Liver (tissue), 3 donors: Measurements from ENCODE around the gene OR4E2.
"Not testable (repeated sequence)": the region's sequence is repeated elsewhere in the genome, so short reads cannot be mapped to it uniquely, and the experiment has no call there.

Experiments
- ATF3 ChIP-seq: IDR thresholded peaks from 2 replicates; pipeline ENCODE4 v1.6.1; 2016; ENCODE audit warnings: antibody characterized with exemption
- CTCF ChIP-seq: fragments of 150-350 bp; IDR thresholded peaks from 2 replicates; pipeline ENCODE4 v1.5.1; 2017; ENCODE audit warnings: improper control_type of control experiment, low read depth, low read length; ENCODE audit not compliant: missing input control
- JUND ChIP-seq, 2 donors: IDR thresholded peaks; 2 replicates each; pipeline ENCODE4 v1.6.1; 2016; ENCODE audit warnings: antibody characterized with exemption in 2 of 2
- RAD21 ChIP-seq, 2 donors: IDR thresholded peaks; 2 replicates each; pipeline ENCODE4 v1.6.1; 2016; ENCODE audit warnings: antibody characterized with exemption in 2 of 2, mild to moderate bottlenecking in 2 of 2
- REST ChIP-seq: IDR thresholded peaks from 2 replicates; pipeline ENCODE4 v1.6.1; 2016; ENCODE audit warnings: antibody characterized with exemption, mild to moderate bottlenecking
- SP1 ChIP-seq: IDR thresholded peaks from 2 replicates; pipeline ENCODE4 v1.6.1; 2018; ENCODE audit warnings: antibody characterized with exemption, mild to moderate bottlenecking
- TAF1 ChIP-seq: conservative IDR thresholded peaks from 2 replicates; pipeline ENCODE4 v1.6.1; 2016; ENCODE audit warnings: antibody characterized with exemption, mild to moderate bottlenecking
- donor health status: healthy.
- donor health status: healthy.

- TF ChIP-seq RAD21 (IDR thresholded peaks at IDR 0.05); CTCF; TAF1; SP1; JUND (IDR thresholded peaks at IDR 0.05); REST; ATF3: not testable (repeated sequence)
Measured at GRCh38 chr14:21630503-21630902, 23.1 kb upstream of the OR4E2 start.
